AG04449 (cell line): ENCODE measurements around the gene IGSF9B.

Experiments
- CTCF ChIA-PET: fragments of 350-600 bp; formaldehyde crosslinking; extraction: SDS; loops from one replicate; lab custom pipeline; 2021; ENCODE audit warnings: antibody characterized with exemption; lab: Yijun Ruan, JAX
- POLR2A ChIA-PET: fragments of 400-600, 350-600 bp; formaldehyde crosslinking; extraction: SDS; loops from one replicate; lab custom pipeline; 2020; ENCODE audit warnings: antibody characterized with exemption, inconsistent platforms; lab: Yijun Ruan, JAX
- DNase-seq: peaks from one replicate; pipeline ENCODE4 v3.0.0-alpha.2; 2010; ENCODE audit warnings: low read depth, low spot score
- H3K4me3 ChIP-seq: 2 replicates; pipeline ENCODE4 v1.5.1; 2011; ENCODE audit warnings: low read depth, mild to moderate bottlenecking, control low read depth, low read length
- TF ChIP-seq, protein P1 (sequence below): IDR thresholded peaks from one replicate; pipeline ENCODE4 v1.5.1; 2011; ENCODE audit warnings: mild to moderate bottlenecking, moderate library complexity, low read length, control low read depth, inconsistent platforms; ENCODE audit not compliant: insufficient read depth; ENCODE audit errors: missing control alignments

IGSF9B gene

DNA sequence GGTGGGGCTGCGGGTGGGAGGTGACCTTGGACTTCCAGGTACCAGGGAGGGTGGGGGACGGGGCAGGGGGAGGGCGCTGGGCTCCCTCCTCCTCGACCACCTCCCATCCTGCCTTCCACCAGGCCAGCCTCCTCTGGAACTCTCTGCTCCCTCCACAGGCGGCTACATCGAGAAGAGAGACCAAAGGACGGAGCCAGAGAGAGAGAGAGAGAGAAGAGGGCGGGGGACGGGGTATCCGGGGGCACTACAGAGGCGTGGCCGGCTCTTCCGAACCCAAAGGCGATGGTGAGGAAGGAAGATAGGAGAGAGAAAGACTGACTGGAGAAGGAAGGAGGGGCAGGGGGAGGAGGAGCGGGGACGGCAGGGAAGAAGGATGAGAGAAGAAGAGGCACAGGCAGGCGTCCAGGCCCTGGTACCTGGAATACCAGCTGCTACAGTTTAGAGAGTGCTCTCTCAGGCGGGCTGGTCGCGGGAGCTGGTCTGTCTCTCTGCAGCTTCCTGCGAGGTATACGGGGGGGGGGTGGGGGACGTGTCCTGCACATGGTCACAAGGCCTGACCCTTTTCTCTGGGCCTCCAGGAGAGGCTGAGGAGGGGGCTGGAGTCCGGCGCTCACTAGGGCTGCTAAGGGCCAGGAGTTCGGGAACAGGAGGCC lies 38.0 kb downstream of the IGSF9B start:
- TF ChIP-seq, protein P1, sequence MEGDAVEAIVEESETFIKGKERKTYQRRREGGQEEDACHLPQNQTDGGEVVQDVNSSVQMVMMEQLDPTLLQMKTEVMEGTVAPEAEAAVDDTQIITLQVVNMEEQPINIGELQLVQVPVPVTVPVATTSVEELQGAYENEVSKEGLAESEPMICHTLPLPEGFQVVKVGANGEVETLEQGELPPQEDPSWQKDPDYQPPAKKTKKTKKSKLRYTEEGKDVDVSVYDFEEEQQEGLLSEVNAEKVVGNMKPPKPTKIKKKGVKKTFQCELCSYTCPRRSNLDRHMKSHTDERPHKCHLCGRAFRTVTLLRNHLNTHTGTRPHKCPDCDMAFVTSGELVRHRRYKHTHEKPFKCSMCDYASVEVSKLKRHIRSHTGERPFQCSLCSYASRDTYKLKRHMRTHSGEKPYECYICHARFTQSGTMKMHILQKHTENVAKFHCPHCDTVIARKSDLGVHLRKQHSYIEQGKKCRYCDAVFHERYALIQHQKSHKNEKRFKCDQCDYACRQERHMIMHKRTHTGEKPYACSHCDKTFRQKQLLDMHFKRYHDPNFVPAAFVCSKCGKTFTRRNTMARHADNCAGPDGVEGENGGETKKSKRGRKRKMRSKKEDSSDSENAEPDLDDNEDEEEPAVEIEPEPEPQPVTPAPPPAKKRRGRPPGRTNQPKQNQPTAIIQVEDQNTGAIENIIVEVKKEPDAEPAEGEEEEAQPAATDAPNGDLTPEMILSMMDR: no peak
- H3K4me3 ChIP-seq: no peak overlapping the region
- ChIA-PET POLR2A (no interaction called here), CTCF (no interaction called here)
- DNase-seq: no peak

DNA sequence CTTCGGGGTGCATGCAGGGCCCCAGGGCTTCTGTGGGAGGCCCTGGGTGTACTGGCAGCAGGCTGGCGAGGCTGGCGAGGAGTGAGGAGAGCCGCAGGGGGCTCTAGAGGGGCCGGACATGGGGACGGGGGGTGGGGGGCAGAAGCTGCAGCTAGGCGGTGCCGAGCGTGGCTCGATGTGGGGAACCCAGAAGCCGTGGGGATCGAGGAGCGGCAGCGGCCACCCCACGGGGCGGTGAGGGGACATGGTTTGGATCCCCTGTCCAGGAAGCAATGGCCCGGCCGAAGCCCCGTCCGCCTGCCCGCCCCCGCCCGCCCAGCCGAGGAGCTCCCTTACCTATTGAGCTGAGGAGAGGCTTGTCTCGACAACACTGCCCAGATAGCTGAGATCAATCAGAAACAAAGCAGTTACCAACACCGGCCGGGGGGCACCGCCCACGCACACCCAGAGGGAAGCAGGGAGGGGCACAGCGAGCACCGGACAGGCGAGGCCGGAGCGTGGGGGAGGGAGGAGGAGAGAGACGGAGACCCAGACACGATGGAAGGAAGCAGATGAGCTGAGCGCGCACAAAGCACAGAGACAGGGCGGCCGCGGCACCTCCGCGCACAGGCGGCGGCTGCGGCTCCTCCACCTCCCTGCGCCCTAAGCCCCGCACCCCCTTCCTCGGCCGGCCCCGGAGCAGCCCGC lies 38.7 kb downstream of the IGSF9B start:
- POLR2A ChIA-PET: no interaction called here
- CTCF ChIA-PET: no interaction called here
- H3K4me3 ChIP-seq: no peak overlapping the region
- no peak for DNase-seq
- TF ChIP-seq, protein P1: no peak

GRCh38 chr11:133916784-133917440 lies 39.9 kb downstream of the IGSF9B start:
- DNase-seq: no peak
- POLR2A ChIA-PET: no interaction called here

GRCh38 chr11:133913761-133914160 lies 43.0 kb downstream of the IGSF9B start:
- ChIA-PET POLR2A (no interaction called here), CTCF (no interaction called here)
- no peak overlapping the region for H3K4me3 ChIP-seq
- no peak for DNase-seq
- TF ChIP-seq, protein P1: no peak

More at GRCh38 chr11:133916784-133917440, 39.9 kb downstream of the IGSF9B start:
- CTCF ChIA-PET: interaction anchor here (2.8 kb wide), 1 partner anchor 11 kb away, joined by 9 read pairs; no protein-coding TSS in a partner anchor
- no peak overlapping the region for H3K4me3 ChIP-seq
- TF ChIP-seq, protein P1: no peak

GRCh38 chr11:133911171-133911570 lies 45.6 kb downstream of the IGSF9B start:
- ChIA-PET CTCF (no interaction called here), POLR2A (no interaction called here)
- H3K4me3 ChIP-seq: no peak overlapping the region
- TF ChIP-seq, protein P1: no peak
- DNase-seq: no peak

GRCh38 chr11:133910101-133910500 lies 46.7 kb downstream of the IGSF9B start:
- H3K4me3 ChIP-seq: no peak overlapping the region
- TF ChIP-seq, protein P1: no peak
- ChIA-PET CTCF (interaction anchor here (1.0 kb wide), 1 partner anchor 18 kb away, joined by 3 read pairs; no protein-coding TSS in a partner anchor), POLR2A (no interaction called here)
- DNase-seq: no peak
